Measurements from ENCODE around the gene THAP5.
"Not testable (repeated sequence)": the region's sequence is repeated elsewhere in the genome, so short reads cannot be mapped to it uniquely, and the experiment has no call there.

THAP5 gene

DNA sequence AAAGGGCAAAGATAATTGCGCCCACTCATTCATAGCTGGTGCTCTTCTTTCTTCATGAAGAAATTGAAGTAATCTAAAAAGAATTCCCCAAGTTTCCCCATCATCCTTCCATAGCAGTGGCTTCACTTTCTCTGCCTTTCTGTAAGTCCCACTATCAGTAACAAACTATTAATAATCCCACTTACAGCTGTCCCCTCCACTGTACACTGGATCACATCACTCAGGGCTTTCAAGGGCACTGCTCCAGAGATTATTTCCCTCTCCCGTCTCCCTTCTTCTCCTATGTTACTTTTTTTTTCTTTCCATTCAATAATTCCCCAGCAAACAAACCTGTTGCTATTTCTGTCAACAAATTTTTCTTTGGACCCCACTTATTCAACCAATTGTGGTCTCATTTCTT lies 16.3 kb upstream of the THAP5 start:
- in situ Hi-C loops (cut with MboI; ENCODE audit: low sequenced_read_pairs), result no loop called here

DNA sequence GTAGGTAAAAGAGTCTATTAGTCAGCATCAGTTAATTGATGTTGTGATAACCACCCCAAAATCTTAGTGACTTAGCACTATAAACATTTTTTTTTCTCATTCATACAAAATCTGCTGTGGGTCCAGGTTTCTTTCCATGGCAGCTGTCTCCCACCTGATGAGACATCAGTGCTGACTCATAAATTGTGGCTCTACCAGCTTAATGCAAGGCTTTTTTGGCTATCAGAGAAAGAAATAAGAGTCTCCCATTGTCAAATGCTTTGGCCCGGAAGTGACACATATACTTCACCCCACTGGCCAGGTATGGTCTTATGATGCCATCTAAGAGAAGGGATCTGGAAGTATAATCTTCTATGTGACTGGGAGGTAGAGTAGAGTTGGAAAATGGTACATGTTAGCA lies 14.7 kb upstream of the THAP5 start:
- in situ Hi-C loops (cut with MboI; ENCODE audit: low sequenced_read_pairs), result no loop called here

- in situ Hi-C loops (cut with MboI; ENCODE audit: low sequenced_read_pairs), result no loop called here
These were observed 12.4 kb upstream of the THAP5 start for GRCh38 chr7:108581655-108582491.

GRCh38 chr7:108580298-108580697 lies 10.8 kb upstream of the THAP5 start:
- in situ Hi-C loops (cut with MboI; ENCODE audit: low sequenced_read_pairs), result no loop called here

DNA sequence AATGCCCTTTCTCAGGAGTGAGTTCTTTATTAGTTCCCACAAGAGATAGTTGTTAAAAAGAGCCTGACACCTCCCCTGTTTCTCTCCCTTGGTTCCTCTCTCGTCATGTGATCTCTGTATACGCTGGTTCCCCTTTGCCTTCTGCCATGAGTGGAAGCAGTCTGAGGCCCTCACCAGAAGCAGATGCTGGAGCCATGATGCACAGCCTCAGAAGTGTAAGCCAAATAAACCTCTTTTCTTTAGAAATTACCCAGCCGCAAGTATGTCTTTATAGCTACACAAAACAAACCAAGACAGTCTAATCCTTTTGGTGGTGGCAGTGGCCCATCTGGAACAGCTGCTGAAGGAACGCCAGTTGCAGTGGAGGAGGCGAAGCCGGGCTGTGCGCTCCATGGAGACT lies 9.4 kb upstream of the THAP5 start:
- in situ Hi-C loops (cut with MboI; ENCODE audit: low sequenced_read_pairs), result no loop called here

DNA sequence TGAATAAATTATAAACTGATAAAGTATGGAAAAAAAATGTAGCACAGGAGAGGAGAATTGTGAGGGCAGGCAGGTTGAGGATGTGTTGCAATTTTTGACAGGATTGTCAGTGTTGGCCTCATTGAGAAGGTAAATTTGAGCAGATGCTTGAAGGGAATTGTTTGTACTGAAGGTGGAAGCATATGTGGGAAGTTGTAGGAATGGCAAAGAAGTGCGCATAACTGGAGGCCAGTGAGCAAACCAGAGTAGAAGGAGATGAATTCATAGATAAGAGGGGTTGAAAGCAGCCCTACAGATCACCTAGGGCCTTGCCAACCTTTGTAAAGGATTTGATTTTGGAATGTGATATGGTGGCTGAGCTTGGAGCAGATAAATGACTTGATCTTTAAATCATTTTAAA lies 6.6 kb upstream of the THAP5 start:
- in situ Hi-C loops (cut with MboI; ENCODE audit: low sequenced_read_pairs), result no loop called here

- in situ Hi-C loops (cut with MboI; ENCODE audit: low sequenced_read_pairs), result no loop called here
These were observed 5.7 kb upstream of the THAP5 start for GRCh38 chr7:108575156-108575555.

DNA sequence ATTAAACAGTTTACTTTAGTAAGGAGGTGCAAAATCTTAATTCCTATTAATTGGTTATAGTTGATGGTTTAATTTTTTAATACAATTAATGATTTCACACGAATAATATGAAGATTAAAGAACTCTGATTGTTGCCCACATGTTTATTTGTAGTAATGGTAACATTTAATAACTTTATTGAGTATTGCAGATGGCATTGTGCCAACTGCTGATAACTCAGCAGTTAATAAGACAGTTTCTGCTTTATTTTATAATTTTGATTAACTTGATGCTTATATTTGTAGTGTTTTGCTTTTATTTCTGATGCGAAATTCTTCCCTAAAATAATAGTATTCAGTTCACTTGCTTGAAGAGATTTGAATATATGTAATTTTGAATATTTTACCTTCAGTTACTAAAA lies 3.0 kb upstream of the THAP5 start:
- in situ Hi-C loops (cut with MboI; ENCODE audit: low sequenced_read_pairs), result no loop called here

DNA sequence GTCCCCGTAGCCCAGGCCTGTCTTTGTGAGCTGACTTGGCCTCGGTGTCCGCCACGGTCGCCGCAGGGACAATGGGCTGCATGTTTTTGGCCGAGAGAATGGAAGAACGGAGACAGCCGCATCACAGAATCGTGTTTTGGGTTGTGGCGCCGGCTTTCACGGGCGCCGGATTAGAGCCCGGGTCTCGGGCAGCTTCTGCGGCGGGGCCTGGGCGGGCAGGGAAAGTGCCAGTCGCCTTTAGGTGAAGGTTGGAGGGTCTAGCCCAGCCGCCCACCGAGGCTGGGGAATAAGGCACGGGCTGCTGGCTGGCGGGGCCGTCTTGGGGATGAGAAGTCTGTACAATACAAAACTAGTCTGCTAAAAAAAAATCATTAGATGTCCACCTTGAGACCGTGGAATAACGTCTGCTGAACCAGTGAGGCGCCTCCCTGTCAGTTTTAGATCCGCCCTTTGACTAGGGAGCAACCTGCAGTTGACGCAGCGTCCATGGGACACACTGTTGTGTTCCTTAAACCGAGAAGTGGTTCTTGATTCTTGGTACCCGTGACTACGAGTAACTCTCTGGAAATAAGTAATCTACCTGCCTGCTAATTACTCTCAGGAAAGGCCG lies 745 bp upstream of the THAP5 start:
- in situ Hi-C loops (cut with MboI; ENCODE audit: low sequenced_read_pairs), result no loop called here

DNA sequence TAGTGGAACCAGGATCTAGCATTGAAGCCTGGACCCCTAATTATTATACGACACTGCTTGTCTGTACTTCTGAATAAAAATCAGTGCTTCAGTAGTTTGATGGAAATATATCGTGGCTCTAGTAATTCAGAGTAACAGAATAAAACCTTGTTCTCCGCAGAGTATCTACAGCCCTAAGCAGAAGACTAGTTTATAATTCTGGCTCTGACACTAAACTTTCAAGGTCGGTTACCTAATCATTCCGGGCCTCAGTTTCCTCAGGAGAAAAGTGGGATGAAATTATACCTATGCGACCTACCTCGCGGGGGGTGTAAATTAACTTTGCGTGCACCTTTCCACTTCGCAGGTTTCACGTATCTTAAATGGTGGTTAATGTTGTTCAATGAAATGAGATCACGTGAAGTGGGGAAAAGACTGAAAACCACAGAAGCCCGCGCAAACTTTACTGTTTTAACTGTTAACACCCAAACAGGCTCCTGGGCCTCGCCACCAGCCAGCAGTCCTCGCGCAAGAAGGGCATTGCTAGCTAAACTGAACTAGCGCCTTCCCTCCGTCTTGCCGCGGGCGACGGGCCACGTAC lies 615 bp downstream of the THAP5 start:
- in situ Hi-C loops (cut with MboI; ENCODE audit: low sequenced_read_pairs), result no loop called here

GRCh38 chr7:108565987-108566386 lies 3.5 kb downstream of the THAP5 start:
- in situ Hi-C loops (cut with MboI; ENCODE audit: low sequenced_read_pairs), result no loop called here

DNA sequence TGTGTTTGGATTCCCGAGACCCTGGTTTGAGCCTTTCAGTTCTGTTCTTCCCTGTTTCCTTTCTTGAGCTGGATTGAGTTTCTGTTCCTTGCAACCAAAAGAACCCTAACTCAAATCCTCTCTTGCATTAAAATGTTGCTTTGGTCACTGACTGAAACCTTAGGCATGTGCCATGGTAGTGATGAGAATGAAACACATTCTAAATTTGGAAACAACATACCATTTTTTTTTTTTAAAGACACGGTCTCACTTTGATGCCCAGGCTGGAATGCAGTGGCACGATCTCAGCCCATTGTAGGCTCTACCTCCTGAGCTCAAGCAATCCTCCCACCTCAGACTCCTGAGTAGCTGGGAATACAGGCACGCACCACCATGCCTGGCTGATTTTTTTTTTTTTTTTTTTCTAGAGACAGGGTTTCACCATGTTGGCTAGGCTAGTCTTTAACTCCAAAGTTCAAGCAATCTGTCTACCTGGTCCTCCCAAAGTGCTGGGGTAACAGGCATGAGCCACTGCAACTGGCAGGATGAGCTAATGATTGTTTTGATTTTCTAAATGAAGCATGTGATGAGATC lies 8.4 kb downstream of the THAP5 start:
- in situ Hi-C loops (cut with MboI; ENCODE audit: low sequenced_read_pairs), result no loop called here

GRCh38 chr7:108559253-108559652 lies 10.3 kb downstream of the THAP5 start:
- in situ Hi-C loops (cut with MboI; ENCODE audit: low sequenced_read_pairs), result no loop called here

GRCh38 chr7:108557617-108558016 lies 11.9 kb downstream of the THAP5 start:
- in situ Hi-C loops (cut with MboI; ENCODE audit: low sequenced_read_pairs), result no loop called here

GRCh38 chr7:108557191-108557590 lies 12.3 kb downstream of the THAP5 start:
- in situ Hi-C loops (cut with MboI; ENCODE audit: low sequenced_read_pairs), result no loop called here

GRCh38 chr7:108556665-108557064 lies 12.8 kb downstream of the THAP5 start:
- in situ Hi-C loops (cut with MboI; ENCODE audit: low sequenced_read_pairs), result not testable (repeated sequence)

DNA sequence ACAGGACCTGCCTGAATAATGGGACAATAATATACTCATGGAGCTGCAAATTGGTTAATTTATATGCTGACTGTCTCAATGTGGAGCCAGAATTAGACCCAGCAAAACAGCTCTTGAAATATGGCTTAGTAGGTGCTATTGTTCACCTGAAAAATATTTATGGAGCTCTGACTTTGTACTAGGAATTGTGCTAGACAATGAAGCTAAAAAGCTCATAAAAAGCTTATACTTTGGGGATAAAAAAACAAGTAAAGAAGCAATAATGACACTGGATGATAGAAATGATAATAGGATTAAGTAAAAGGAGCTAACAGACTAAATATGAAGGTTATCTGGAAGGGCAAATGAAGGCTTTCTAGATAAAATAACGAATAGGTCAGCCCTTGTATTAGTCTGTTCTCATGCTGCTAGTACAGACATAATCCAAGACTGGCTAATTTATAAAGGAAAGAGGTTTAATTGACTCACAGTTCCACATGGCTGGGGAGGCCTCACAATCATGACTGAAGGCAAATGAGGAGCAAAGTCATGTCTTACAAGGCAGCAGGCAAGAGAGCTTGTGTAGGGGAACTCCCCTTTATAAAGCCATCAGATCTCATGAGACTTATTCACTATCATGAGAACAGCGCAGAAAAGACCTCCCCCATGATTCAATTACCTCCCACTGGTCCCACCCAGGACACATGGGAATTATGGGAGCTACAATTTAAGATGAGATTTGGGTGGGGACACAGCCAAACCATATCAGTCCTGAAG lies 21.2 kb downstream of the THAP5 start:
- in situ Hi-C loops (cut with MboI; ENCODE audit: low sequenced_read_pairs), result not testable (repeated sequence)

- in situ Hi-C loops (cut with MboI; ENCODE audit: low sequenced_read_pairs), result no loop called here
These were observed 28.0 kb downstream of the THAP5 start for GRCh38 chr7:108541478-108541877.

DNA sequence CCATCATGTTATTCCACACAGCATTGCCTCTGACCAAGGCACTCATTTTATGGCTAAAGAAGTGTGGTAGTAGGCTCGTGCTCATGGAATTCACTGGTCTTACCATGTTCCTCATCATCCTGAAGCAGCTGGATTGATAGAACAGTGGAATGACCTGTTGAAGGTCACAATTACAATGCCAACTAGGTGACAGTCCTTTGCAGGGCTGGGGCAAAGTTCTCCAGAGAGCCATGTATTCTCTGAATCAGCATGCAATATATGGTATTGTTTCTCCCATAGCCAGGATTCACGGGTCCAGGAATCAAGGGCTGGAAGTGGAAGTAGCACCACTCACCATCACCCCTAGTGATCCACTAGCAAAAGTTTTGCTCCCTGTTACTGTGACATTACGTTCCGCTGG lies 30.8 kb downstream of the THAP5 start:
- in situ Hi-C loops (cut with MboI; ENCODE audit: low sequenced_read_pairs), result not testable (repeated sequence)

- in situ Hi-C loops (cut with MboI; ENCODE audit: low sequenced_read_pairs), result not testable (repeated sequence)
These were observed 31.3 kb downstream of the THAP5 start for GRCh38 chr7:108538236-108538635.

DNA sequence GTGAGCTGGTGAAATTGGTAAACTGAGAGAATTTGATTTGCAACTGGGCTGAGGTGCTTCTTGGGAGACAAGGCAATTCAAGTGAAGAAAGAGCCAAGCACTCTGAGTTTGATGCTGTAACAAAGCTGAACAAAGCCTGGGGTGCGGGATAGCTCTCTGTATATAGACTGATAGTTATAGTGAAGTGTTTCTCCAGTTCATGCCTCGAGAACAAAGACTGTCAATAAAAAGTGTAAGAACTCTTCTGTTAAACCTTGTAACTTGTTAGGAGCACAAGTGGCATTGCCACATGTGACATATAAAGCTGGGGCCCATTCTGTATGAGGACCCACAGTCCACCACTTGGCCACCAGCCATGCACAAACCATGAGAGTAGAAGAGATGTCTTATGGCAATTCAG lies 32.3 kb downstream of the THAP5 start:
- in situ Hi-C loops (cut with MboI; ENCODE audit: low sequenced_read_pairs), result no loop called here
